CD4-positive, alpha-beta T cell (primary cell): ENCODE data around the gene ARHGEF37. TPM values are rescaled to one million over a fixed set of nuclear protein-coding genes. Genes with fewer than 3 reads are reported as not detected.

Experiments used
- ATAC-seq: fragments of 200-7000 bp; cut with Tn5 transposase; one replicate; pipeline ENCODE4 v1.10.0; 2022; ENCODE audit warnings: mild to moderate bottlenecking; ENCODE audit not compliant: poor library complexity
- CTCF ChIA-PET: fragments of 350-600 bp; sonication (Branson Sonifier 250); formaldehyde crosslinking; loops from one replicate; lab custom pipeline; 2021; ENCODE audit warnings: antibody characterized with exemption, inconsistent platforms; lab: Charles Lee
- POLR2A ChIA-PET: fragments of 350-600 bp; sonication (Branson Sonifier 250); formaldehyde crosslinking; loops from one replicate; lab custom pipeline; 2021; ENCODE audit warnings: antibody characterized with exemption, inconsistent platforms; lab: Charles Lee
- DNase-seq, 14 experiments: peaks; one replicate each; pipeline ENCODE4 v3.0.0-alpha.2; 2013 to 2020; ENCODE audit warnings: mixed read lengths in 2 of 14
- H3K27ac ChIP-seq, 2 donors: one replicate each; pipeline versions ENCODE4 v1.5.1 to v1.7.0; 2013; ENCODE audit warnings: low read length in 2 of 2, low read depth in 1 of 2, mild to moderate bottlenecking in 1 of 2
- H3K27me3 ChIP-seq, 2 experiments: 1 replicate in 1 of 2; 2 replicates in 1 of 2; pipeline versions ENCODE4 v1.6.1 to v1.7.0; 2013; ENCODE audit warnings: low read length in 2 of 2, control low read depth in 1 of 2, mild to moderate bottlenecking in 1 of 2, moderate library complexity in 1 of 2; ENCODE audit not compliant: insufficient read depth in 2 of 2, control insufficient read depth in 1 of 2
- H3K36me3 ChIP-seq: one replicate; pipeline ENCODE4 v1.6.1; 2013; ENCODE audit warnings: low read length, control low read depth; ENCODE audit not compliant: insufficient read depth
- H3K4me1 ChIP-seq: one replicate; pipeline ENCODE4 v1.6.1; 2013; ENCODE audit warnings: low read length, control low read depth; ENCODE audit not compliant: insufficient read depth
- H3K4me3 ChIP-seq: one replicate; pipeline ENCODE4 v1.5.1; 2013; ENCODE audit warnings: mild to moderate bottlenecking, low read length, moderate library complexity
- H3K9me3 ChIP-seq, 2 experiments: 1 replicate in 1 of 2; 2 replicates in 1 of 2; pipeline versions ENCODE4 v1.6.1 to v1.7.0; 2013; ENCODE audit warnings: low read length in 2 of 2, mild to moderate bottlenecking in 2 of 2, control low read depth in 1 of 2, moderate library complexity in 1 of 2; ENCODE audit not compliant: control insufficient read depth in 1 of 2, insufficient read depth in 1 of 2
- H3K27ac Mint-ChIP-seq: one replicate; pipeline ENCODE4 v1.8.0; 2020; ENCODE audit warnings: mixed read lengths
- H3K27me3 Mint-ChIP-seq: one replicate; pipeline ENCODE4 v1.8.0; 2021; ENCODE audit warnings: mixed read lengths
- H3K36me3 Mint-ChIP-seq: one replicate; pipeline ENCODE4 v1.8.0; 2021; ENCODE audit warnings: low read depth, mixed read lengths
- H3K4me1 Mint-ChIP-seq: one replicate; pipeline ENCODE4 v1.8.0; 2021; ENCODE audit warnings: low read depth, mixed read lengths
- H3K4me3 Mint-ChIP-seq: one replicate; pipeline ENCODE4 v1.8.0; 2020; ENCODE audit warnings: mild to moderate bottlenecking, mixed read lengths
- H3K9me3 Mint-ChIP-seq: one replicate; pipeline ENCODE4 v1.8.0; 2020; ENCODE audit warnings: mixed read lengths
- intact Hi-C, 2 experiments: fragments of 100-400 bp; cut with DNase I in 1 of 2; cut with micrococcal nuclease in 1 of 2; formaldehyde crosslinking; loops; one replicate each; pipeline versions ENCODE4 v1.15.1 to v1.9.0; 2023 to 2025; cut with DNase I, micrococcal nuclease
- total RNA-seq, 174 experiments: library from RNA in 2 of 174; stranded (reverse) in 2 of 174; gene quantifications; one replicate each; pipeline ENCODE4 v1.2.3 and lab custom pipeline; 2021 to 2026
- TF ChIP-seq, protein P1 (sequence below): fragments of 200-600 bp; IDR thresholded peaks from one replicate; pipeline ENCODE4 v1.8.0; 2022; ENCODE audit warnings: antibody characterized with exemption, mild to moderate bottlenecking

ARHGEF37 gene
- total RNA-seq, 2 experiments from 2014 or later: 0.41 TPM; not detected in 1

DNA sequence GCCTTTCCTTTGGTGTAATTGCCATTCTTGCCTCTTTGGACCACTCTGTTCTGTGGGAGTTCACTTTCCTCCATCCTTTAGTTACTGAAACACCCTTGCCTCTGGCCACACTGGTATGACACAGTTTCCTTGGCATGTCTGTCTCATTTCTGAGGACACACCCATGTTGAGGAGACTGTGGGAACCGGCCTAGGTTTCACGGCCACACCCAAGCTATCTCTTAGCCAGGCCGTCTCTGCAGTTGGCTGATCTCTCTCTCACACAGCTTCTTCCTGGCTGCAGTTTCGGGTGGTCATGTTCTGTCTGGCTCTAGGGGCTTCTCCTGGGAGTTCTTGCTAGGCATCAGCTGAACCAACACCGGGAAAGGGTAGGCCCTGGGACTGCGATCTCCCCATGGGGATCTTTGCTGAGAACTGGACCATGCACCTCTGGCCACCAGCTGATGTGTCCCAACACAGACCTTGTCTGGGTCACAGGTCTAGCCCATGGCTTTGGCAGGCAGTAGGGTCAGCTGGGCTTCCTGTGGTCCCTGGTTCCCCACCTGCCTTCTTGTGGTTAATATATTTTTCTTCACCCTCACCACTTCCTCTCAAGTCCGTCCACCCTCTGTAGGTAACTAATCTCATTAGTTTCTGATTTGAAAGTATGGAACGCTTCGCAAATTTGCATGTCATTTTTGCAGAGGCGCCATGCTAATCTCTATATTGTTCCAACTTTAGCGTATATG, 24.9 kb downstream of the ARHGEF37 start:
- peaks cover 13% of the 10 kb centered on the region for H3K4me1 ChIP-seq
- peak overlapping the region in 1 of 2 donors; percentile 9 for H3K27ac ChIP-seq
- H3K9me3 ChIP-seq: peaks cover 0 to 4% of the 10 kb centered on the region in 2 experiments
- no peaks in the 10 kb centered on the region for H3K27me3 ChIP-seq
- Mint-ChIP-seq H3K9me3 (no peaks in the 10 kb centered on the region), H3K36me3 (no peaks in the 10 kb centered on the region), H3K4me3 (no peak overlapping the region), H3K27me3 (no peaks in the 10 kb centered on the region), H3K27ac (no peak overlapping the region), H3K4me1 (peaks cover 6% of the 10 kb centered on the region)
- H3K4me3 ChIP-seq: no peak overlapping the region
- ATAC-seq (no peak), DNase-seq (peak in 1 of 14 experiments; percentile 40)
- POLR2A ChIA-PET: no interaction called here
- intact Hi-C loops: no loop called here
- CTCF ChIA-PET: no interaction called here
- TF ChIP-seq, protein P1, sequence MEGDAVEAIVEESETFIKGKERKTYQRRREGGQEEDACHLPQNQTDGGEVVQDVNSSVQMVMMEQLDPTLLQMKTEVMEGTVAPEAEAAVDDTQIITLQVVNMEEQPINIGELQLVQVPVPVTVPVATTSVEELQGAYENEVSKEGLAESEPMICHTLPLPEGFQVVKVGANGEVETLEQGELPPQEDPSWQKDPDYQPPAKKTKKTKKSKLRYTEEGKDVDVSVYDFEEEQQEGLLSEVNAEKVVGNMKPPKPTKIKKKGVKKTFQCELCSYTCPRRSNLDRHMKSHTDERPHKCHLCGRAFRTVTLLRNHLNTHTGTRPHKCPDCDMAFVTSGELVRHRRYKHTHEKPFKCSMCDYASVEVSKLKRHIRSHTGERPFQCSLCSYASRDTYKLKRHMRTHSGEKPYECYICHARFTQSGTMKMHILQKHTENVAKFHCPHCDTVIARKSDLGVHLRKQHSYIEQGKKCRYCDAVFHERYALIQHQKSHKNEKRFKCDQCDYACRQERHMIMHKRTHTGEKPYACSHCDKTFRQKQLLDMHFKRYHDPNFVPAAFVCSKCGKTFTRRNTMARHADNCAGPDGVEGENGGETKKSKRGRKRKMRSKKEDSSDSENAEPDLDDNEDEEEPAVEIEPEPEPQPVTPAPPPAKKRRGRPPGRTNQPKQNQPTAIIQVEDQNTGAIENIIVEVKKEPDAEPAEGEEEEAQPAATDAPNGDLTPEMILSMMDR: no peak
- H3K36me3 ChIP-seq: no peaks in the 10 kb centered on the region

DNA sequence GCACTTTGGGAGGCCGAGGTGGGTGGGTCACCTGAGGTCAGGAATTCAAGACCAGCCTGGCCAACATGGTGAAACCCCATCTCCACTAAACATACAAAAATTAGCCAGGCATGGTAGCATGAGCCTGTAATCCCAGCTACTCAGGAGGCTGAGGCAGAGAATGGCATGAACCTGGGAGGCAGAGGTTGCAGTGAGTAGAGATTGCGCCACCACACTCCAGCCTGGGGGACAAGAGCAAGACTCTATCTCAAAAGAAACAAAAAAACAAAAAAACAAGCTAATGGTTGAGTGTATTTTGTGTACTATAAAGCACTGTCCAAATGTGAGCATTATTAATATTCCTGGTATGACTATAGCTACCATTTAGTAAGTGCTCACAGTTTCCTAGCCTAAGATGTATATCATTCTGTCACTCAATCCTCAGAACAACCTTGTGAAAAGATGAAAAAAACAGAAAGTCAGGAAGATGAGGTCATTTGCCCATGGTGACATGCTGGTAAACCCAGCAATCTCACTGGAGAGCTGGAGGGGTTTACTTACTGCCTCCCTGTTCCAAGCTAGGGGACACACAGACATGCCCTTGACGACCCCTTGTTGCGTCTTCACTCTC, 27.7 kb downstream of the ARHGEF37 start:
- Histone ChIP-seq H3K4me3 (no peak overlapping the region), H3K27ac (no peak overlapping the region), H3K4me1 (peaks cover 13% of the 10 kb centered on the region), H3K9me3 (peaks cover 0 to 4% of the 10 kb centered on the region in 2 experiments), H3K27me3 (no peaks in the 10 kb centered on the region), H3K36me3 (no peaks in the 10 kb centered on the region)
- POLR2A ChIA-PET: no interaction called here
- DNase-seq: no peak
- Mint-ChIP-seq H3K4me3 (no peak overlapping the region), H3K36me3 (no peaks in the 10 kb centered on the region), H3K27me3 (no peaks in the 10 kb centered on the region), H3K27ac (no peak overlapping the region), H3K9me3 (no peaks in the 10 kb centered on the region), H3K4me1 (peaks cover 6% of the 10 kb centered on the region)
- TF ChIP-seq, protein P1: no peak
- no peak for ATAC-seq
- CTCF ChIA-PET: no interaction called here
- intact Hi-C loops: no loop called here

DNA sequence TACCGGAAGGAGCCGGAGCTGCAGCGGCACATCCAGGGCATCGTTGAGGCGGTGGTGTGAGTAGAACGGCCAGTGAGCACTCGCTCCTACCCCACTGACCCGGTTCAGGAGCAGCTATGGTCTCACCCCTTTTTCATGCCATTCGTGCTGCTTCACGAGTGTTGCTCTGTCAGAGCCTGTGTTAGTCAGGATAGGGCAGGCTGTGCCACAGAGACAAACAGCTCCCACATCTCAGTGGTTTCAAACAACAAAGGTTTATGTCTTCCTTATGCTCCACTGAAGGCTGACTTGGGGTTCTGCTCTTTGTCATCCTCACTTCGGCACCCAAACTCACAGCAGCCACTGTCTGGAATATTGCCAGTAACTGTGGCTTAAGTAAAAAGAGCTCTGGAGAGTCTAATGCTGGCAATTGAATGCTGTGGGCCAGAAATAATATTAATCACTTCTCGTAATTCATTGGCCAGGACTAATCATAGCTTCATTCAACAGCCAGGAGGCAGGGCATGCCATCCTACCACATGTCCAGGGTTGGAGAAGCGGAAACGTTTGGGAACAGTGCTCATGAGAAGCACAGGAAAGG, 28.4 kb downstream of the ARHGEF37 start:
- no peaks in the 10 kb centered on the region for H3K27me3 Mint-ChIP-seq
- H3K4me1 ChIP-seq: peaks cover 13% of the 10 kb centered on the region

More for the DNA sequence above, 28.4 kb downstream of the ARHGEF37 start:
- Histone ChIP-seq H3K27me3 (no peaks in the 10 kb centered on the region), H3K27ac (no peak overlapping the region), H3K9me3 (peaks cover 0 to 4% of the 10 kb centered on the region in 2 experiments), H3K4me3 (no peak overlapping the region), H3K36me3 (no peaks in the 10 kb centered on the region)
- H3K27ac Mint-ChIP-seq: no peak overlapping the region
- no peaks in the 10 kb centered on the region for H3K36me3 Mint-ChIP-seq
- TF ChIP-seq, protein P1: no peak
- ATAC-seq (no peak), DNase-seq (no peak)
- H3K4me1 Mint-ChIP-seq: peaks cover 6% of the 10 kb centered on the region
- POLR2A ChIA-PET: no interaction called here
- intact Hi-C loops: no loop called here
- no peak overlapping the region for H3K4me3 Mint-ChIP-seq
- CTCF ChIA-PET: no interaction called here
- no peaks in the 10 kb centered on the region for H3K9me3 Mint-ChIP-seq
